NK-92 treated with Interleukin-12 subunit alpha and Interleukin-12 subunit beta, amount 100 ng/mL, for 24 hours (cell line): ENCODE results near the gene COMMD3.

Experiments
- DNase-seq: peaks from one replicate; lab custom pipeline; 2025; lab: John Stamatoyannopoulos, UW

COMMD3 gene

DNA sequence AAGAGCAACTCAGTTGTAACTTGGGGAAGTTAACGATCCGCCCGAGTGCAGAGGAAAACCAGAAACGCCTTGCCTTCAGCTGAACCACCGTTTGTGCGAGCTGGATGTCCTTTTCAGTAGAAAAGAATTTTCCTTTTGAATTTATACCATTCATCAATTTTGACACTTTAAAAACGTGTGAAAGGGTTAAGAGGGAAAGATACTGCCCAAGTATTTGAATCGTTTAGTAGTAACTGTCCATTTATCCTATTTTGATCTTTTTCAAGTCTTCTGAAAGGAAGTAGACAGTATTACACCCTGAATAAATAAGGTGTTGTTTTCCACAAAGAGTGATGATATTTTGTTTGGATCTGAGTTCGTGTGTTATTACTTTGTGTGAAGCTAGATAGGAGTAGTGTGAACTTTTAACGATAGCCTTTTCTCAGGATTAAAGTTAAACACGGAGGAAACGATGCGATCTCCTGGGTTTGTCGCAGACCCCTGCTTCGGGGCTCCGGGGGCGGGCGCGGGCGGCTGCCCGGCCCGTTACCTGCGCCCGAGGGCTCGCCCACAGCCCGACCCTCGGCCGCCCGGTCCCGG lies 3.9 kb downstream of the COMMD3 start:
- DNase-seq = no peak

DNA sequence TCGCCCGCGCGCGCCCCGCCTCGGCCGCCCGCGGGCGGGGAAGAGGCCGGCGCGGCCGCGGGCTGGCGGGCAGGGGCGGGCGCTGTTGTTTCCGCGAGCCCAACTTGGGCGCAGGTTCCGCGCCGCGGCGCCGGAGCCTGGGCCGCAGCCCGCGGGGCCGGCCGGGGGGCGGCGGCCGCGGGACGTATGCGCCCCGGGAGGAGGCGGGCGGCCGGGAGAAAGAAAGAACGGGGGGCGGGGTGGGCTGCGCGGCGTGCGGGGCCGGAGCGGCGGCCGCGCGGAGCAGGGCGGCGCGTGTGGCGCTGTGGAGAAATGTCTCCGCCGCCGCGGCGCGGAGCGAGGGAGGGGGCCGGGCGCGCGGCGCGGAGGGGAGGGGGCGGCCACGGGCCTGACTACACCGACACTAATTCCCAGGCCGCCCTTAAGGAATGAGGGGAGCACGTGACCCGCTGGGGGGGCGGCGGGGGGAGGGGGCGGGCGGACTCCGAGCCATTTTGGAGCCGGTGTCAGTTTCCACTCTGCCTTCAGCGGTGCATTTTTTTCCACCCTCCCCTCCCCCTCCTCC lies 4.5 kb downstream of the COMMD3 start, which contains the start of gene BMI1:
Gene BMI1 (plus strand): TSS at position 509 of the 565 bp plus-strand sequence. CDS start 5,351 bp downstream, outside the sequence.
- peak; percentile 45 for DNase-seq

DNA sequence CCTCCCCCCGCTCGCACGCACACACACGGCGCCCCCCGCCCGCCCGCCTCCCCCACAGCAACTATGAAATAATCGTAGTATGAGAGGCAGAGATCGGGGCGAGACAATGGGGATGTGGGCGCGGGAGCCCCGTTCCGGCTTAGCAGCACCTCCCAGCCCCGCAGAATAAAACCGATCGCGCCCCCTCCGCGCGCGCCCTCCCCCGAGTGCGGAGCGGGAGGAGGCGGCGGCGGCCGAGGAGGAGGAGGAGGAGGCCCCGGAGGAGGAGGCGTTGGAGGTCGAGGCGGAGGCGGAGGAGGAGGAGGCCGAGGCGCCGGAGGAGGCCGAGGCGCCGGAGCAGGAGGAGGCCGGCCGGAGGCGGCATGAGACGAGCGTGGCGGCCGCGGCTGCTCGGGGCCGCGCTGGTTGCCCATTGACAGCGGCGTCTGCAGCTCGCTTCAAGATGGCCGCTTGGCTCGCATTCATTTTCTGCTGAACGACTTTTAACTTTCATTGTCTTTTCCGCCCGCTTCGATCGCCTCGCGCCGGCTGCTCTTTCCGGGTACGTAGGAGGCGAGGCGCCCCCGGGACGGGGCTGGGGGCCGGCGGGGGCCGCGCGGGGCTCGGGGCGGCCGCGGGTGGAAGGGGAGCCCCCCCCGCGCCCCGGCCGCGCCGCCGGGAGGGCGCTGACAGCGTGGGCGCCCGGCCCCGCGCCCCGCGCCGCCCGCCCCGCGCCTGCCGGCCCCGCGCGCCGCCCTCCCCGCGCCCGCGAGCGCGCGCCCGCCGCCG lies 5.2 kb downstream of the COMMD3 start:
- peak; percentile 45 for DNase-seq

DNA sequence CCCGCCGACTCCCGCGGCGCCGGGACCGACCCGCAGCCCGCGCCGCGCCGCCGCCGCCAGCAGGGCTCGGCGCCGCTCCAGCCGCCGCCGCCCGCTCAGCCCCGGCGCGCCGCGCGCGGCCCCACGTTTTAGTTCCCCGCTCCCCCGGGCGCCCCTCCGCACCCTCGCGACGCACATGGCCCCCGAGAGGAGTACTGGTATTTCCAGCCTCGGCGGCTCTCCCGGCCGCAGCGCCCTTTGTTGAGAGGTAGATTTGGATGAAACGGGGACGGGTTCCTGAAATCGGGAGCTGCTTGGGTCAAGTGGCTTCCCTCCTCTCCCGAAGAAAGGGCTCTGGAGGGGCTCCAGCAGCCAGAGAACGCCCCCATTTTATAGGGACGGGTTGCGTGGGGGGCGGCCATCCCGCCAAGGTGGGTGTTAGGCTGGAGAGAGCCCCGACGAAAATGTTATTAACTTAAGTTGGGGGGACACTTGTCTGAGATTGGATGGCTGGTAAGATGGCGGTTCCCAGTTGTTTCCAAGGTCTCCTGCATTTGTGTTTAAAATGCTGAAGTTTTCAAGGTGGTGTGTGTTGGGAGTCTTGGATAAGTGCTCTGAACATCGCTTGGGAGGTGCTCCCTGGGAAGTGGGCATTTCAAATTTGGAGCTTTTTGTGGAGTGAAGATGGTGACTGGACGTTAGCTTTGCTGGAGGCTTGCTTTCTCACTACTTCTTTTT lies 5.9 kb downstream of the COMMD3 start:
- no peak for DNase-seq

DNA sequence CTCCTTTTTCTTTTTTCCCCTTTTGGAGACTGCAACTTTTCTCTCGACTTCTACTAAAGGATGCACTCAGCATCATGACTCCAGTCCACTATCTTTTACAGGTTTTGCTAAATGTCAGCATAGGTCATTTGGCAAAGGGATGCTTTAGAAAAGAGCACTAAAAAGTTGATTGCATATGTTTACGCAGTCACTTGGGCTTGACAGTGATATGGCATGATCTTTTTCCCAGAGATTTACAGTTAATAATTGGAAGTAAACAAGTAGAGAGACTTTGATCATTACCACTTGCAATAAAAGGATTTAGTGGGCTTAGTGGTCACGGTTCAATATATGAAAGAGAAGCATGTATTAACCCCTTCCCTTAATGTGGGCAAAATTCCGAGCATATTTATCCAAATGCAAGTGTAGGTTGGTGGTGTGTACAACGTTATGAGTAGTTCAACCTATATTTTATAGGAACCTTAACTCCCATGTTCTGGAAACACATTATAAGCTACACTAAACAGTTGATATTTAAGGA lies 6.5 kb downstream of the COMMD3 start:
- DNase-seq = no peak

DNA sequence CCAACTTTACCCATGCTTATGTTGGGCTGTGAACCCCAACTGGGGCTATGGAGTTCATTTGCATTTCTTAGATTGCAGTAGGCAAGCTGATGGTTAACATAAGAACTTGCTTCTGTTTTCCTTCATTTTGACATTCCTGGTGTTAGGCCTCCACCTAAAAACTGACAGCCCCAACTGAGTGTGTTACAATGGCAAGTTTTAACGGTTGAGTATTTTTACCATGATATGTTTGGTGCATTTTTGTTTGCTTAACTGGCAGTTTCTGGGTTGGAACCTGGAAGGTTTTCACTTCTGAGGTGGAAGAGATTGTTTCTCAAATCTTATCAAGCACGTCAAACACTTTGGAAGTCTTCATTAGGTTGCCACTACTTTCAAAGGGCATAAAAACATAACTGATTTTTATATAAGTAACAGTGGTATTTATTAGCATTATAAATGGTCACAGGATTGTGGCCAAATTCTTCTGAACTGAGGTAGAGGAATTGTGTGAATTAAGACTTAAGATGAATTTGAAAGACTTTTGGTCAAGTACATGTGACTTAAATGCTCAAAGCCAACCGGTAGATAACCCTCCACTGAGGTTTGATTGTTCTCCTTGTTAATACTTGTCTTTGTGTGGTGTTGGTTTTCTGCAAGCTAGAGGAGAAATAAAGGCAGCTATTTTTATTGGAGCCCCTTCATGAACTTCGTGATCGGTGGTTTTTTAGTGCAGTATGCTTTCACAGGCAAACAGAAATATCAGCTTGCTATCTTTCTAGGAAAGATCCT lies 7.5 kb downstream of the COMMD3 start:
- DNase-seq = no peak

DNA sequence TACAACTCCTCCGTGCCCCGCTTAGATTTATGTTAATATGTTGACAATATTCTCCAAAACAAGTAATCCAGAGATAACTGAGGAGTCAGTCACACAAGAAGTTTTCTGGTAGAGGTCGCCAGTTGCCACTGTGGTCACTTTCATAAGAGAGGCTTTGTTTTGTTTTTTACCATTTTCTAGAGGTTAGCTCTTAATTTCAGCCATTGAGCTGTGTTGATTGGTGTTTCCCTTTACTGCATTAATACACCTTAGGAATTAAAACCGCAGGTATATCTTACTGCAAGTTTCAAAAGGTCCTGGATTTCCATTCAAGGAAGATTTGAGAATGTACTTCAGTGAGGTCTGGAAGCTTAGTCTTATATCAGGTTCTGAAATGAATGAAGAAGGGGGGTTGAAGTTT lies 8.2 kb downstream of the COMMD3 start:
- DNase-seq = no peak

DNA sequence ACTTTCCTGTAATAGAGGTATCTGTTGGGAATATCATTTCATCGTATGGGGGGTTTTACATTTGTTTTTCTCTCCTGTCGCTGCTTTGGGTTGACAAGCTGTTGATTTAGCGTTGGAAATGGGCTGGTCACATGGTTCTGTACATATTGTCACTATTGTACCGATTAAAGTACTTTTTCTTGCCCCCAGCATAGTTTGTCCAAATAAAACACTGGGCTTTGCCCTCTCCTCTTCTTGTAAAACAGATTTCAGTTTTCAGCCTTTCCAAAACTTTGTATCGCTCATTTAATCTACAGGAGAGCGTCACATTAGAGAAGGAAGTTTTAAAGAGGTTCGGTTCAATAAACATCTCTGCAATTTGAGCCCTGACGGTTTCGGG lies 8.7 kb downstream of the COMMD3 start:
- DNase-seq = no peak

DNA sequence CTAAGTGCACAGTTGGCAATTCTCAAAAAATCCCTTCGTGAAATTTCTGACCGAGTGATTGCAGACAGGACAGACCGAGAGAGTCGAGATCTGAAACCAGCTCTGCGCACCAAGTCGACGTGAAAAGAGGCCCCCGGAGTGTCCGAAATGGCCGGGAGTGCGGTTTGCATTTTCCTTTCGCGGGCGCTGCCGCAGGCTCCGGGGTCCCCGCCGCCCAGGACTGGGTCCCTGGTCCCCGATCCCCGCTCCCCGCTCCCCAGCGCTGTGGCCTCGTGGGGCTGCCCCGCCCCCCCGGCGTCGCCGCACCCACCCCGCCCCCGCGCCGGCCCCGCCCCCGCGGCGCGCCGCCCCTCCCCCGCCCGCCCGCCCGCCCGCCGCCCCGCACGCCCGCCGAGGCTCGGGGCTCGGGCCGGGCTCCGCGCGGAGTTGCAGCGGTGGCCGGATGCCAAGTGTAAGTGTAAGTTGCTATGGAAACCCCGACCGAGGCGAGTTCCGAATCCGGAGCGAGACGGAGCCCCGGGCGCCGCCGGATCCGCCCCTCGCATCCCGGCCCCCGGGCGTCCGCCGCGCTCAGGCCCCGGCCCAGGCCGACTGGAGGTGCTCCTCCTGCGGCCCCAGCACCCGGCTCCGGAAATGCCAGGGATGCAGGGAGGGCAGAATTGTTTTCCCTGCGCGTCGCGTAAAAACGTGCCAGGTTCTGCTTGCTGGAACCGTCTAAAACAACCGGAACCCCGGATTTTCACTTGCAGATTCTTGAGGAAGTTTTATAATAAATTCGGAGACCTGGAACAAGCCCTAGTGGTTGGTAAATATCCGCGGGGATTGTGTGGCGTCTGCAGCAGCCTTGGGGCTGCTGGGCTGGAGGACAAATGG lies 9.3 kb downstream of the COMMD3 start:
- DNase-seq = peak; percentile 61

DNA sequence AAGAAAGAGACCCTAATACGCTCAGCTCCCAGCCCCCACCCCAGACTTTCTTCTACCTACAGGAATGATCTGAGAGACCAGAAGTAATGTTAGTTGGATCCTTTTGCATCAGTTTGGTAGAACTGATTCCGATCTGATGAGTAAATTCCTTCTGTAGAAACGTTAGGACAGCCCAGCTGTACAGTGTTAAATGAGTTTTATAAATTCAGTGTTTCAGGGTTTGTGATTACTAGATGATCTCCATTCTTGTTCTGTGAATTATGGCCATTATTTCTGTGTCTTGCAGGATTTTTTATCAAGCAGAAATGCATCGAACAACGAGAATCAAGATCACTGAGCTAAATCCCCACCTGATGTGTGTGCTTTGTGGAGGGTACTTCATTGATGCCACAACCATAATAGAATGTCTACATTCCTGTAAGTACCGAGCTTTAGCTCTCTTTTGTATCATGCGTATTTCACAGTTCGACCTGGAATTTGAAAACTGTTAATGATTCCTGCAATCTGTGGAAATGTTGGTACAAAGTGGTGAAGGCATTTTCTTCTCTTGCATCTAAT lies 10.0 kb downstream of the COMMD3 start:
- DNase-seq = no peak

DNA sequence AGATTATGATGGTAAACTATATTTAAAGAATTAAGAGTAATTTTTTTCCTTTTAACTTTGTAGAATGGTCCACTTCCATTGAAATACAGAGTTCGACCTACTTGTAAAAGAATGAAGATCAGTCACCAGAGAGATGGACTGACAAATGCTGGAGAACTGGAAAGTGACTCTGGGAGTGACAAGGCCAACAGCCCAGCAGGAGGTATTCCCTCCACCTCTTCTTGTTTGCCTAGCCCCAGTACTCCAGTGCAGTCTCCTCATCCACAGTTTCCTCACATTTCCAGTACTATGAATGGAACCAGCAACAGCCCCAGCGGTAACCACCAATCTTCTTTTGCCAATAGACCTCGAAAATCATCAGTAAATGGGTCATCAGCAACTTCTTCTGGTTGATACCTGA lies 13.0 kb downstream of the COMMD3 start:
- DNase-seq = no peak

DNA sequence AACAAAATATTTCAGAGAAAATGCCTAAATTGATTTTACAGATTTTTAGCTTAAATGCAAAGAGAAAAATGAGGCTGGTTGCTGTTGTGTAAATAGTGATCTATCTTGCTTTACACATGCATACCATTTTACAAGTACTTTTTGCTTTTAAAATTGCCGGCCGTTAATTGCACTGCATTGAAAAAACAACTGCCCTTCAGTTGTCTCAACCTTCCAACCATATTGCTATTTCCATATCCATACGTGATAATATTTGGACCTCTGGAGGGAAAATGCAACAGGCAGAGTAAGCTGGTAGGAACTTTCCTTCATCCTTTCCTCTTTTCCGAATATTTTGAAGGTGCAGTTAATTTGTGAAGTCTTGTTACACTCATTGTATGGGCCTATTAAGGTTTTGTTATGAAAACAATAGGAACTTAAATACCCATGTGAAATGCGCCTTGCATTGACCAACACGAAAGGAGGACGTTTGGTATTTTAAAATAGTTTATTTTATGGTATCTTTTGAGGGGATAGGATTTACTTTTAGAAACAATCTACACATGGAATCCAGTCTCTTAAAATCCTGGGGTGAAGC lies 16.0 kb downstream of the COMMD3 start:
- no peak for DNase-seq

DNA sequence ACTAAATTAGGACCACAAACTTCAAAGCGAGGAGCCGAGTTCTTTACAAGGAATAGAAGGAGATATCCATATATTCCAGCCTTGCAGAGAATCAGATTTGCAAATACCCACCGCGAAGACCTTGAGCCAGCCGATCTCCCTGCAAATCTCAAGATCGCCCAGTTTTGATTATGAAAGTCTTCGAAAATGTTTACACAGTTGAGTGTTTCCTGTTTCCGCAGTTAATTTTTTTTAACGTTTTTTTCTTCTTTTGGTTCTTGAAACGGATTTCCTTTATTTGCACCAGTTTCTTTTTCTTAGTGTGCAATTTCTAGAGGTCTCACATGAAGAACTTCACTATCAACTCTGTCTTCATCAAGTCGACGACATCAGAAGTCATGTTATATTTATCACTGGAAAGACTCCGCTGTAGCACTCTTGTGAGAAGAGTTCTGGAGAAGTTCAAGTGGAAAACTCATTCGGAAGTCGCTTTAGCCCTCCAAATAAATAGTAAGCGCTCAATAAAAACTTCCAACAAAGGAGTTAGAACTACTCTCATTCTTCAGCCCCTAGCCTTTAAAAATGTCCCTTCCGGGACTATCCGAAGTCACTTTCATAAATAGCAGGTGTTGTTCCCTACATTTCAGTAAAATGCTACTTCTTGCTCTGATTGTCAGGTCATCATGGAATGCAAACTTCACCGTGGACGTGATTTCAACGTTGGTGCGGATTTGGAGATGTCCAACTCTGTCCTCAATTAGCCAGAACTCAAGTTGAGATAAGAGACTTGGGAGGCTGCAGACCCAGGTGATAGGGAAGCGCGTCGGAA lies 17.2 kb downstream of the COMMD3 start:
- DNase-seq = no peak

DNA sequence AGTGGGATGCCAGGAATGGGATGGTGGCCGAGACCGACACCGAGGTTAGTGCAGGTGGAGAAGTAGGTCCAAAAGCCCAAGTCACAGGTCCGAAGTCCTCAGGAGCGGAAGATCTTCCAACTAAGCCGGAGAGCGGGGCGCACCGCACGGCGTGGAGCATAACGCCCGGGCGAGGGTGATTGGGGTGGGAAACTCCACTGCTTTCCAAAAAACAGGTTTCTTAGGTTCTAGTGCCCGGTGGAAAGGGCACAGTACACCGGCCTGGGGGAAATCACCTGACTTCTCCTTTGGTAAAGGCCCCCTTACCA lies 17.7 kb downstream of the COMMD3 start:
- no peak for DNase-seq

DNA sequence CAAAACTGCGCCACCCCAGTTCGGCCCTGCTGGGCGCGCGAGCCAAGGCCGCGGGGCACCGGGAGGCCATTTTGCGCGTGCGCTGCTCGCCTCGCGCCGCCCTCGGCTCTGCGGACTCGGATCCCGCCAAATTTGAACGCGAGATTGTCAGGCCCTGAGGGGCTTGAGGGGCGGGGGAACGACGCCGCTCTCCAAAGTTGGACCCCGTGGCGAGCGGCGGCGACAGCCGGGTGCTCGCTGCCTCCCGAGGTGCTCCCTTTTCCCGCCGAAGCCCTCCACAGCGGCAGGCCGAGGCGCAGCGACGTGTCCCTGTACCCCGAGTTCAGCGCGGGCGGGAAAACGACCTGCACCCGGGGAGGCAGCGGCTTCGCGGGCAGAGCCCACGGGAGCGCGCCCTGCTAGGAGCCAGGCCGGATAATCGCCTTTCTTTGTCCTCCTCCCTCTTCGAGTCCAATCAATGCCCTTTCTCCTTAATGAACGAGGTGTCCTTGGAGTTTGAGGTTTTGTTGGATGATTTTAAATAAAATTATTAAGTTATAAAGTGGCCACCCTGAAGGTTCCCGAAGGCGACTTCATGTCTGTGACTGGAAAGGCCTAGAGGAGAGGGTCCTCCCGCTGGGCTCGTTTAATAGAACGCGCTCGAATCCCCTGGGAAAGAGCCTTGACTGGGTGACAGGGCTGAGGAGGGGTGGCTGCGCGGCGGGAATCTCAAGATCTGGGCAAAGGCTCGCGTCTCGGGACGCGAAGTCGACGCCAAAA lies 18.4 kb downstream of the COMMD3 start:
- no peak for DNase-seq

DNA sequence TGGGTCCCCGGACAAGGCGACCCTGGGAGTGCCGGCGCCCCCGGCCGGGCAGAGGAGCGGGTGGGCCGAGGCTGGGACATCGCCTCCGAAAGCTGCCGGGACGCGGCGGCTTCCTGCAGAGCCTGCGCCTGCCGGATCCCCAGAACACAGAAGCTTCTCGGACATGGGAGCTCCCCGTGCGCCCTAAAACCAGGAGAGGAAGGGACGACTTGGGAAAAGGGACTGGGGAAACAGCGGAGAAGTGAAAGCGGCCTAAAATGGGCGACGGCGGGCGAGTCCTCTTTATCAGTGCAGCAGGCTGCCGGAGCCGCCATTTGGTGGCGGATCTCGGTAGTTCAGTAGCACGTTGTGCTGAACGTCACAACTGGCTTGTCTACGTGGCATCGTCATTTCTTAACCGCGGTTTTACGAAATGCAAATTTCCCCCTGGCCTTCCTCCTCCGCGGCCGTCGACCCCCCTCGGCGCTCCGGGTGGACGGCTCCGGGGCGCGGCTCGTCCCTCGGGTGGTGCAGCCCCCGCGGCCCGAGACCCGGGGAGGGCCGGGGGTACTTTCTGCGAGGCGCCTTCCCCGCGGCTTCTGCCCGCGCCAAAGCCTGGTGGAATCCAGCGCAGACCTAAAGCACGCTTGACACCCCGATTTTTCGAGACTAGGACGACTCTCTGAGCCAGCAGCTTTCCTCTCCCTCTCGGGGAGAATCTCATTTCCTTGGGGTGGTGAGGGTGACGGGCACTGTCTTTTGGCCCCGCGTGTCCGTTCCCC lies 19.2 kb downstream of the COMMD3 start:
- DNase-seq = no peak

DNA sequence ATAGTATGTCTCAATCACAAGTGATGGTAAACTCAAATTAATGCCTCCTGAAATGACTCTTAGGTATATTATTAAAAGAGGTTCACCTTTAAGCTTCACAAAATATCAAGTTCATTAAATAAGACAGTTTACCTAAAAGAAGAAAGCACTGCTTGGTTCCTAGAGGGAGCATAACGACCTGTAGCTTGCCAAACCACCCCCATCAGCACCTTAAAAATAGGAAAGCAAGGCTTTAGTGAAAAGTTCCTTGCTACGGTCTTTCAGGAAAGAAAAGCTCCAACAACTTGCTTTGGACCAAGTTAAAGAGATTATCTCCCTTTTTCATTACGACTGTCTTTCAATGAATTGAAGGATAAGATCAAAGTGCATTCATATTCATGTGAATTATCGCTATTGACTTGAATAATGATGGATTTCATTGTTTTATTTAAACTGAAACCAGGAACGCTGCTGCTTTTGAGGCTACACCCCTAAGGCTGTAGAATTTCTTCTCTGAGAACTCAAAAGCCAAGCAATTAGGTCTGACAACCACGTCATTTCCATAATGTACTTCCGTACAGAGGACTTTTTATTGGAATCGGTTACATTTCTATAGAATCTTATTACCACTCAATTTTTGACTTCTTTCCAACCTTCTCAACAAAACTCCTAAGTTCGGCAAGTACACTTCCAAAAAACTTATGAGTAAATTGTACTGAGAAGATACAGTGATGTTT lies 22.2 kb downstream of the COMMD3 start:
- no peak for DNase-seq
